ENCODE results near the gene LUZP4. TPM values are rescaled to one million over a fixed set of nuclear protein-coding genes. Genes with fewer than 3 reads are reported as not detected.
A peak's percentile ranks its signal among the peaks of the same experiment; 100 is the strongest.

Gene LUZP4
- total and polyA plus RNA-seq, 2 experiments from 2014 or later: not detected

DNA sequence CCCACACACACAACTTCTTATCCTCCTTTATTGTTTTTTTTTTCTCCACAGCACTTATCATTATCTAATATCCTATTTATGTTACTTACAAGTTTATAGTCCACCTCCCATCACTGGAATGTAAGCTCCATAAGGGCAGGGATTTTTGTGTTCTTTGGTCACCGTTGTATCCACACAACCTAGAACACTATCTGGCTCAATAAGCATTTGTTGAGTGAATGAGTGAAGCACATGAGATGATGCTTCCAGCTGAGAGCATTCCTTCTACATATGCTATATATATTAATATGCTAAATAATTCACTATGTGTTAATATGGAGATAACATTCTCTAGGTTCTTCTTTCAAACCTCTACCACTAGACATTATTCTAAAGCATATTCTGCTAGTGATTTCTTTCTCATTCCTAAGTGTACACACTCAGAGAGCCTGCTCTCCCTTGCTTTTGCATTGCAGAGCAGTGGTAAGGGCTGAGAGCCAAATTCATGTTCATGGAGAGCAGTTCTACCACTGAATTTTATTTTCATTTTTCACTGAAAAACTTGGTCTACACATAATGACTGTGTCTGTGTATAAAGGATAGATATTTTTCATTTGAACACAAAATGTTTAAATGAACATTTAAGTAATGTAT is 20.3 kb upstream of the LUZP4 start (continued):
- TF ChIP-seq, protein P1, sequence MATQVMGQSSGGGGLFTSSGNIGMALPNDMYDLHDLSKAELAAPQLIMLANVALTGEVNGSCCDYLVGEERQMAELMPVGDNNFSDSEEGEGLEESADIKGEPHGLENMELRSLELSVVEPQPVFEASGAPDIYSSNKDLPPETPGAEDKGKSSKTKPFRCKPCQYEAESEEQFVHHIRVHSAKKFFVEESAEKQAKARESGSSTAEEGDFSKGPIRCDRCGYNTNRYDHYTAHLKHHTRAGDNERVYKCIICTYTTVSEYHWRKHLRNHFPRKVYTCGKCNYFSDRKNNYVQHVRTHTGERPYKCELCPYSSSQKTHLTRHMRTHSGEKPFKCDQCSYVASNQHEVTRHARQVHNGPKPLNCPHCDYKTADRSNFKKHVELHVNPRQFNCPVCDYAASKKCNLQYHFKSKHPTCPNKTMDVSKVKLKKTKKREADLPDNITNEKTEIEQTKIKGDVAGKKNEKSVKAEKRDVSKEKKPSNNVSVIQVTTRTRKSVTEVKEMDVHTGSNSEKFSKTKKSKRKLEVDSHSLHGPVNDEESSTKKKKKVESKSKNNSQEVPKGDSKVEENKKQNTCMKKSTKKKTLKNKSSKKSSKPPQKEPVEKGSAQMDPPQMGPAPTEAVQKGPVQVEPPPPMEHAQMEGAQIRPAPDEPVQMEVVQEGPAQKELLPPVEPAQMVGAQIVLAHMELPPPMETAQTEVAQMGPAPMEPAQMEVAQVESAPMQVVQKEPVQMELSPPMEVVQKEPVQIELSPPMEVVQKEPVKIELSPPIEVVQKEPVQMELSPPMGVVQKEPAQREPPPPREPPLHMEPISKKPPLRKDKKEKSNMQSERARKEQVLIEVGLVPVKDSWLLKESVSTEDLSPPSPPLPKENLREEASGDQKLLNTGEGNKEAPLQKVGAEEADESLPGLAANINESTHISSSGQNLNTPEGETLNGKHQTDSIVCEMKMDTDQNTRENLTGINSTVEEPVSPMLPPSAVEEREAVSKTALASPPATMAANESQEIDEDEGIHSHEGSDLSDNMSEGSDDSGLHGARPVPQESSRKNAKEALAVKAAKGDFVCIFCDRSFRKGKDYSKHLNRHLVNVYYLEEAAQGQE (IDR thresholded peaks at IDR 0.05; ENCODE audit: unreplicated experiment): no peak
- TF ChIP-seq, protein P2, sequence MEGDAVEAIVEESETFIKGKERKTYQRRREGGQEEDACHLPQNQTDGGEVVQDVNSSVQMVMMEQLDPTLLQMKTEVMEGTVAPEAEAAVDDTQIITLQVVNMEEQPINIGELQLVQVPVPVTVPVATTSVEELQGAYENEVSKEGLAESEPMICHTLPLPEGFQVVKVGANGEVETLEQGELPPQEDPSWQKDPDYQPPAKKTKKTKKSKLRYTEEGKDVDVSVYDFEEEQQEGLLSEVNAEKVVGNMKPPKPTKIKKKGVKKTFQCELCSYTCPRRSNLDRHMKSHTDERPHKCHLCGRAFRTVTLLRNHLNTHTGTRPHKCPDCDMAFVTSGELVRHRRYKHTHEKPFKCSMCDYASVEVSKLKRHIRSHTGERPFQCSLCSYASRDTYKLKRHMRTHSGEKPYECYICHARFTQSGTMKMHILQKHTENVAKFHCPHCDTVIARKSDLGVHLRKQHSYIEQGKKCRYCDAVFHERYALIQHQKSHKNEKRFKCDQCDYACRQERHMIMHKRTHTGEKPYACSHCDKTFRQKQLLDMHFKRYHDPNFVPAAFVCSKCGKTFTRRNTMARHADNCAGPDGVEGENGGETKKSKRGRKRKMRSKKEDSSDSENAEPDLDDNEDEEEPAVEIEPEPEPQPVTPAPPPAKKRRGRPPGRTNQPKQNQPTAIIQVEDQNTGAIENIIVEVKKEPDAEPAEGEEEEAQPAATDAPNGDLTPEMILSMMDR (conservative IDR thresholded peaks at IDR 0.05; ENCODE audit: low read depth in 2 of 2): no peak

DNA sequence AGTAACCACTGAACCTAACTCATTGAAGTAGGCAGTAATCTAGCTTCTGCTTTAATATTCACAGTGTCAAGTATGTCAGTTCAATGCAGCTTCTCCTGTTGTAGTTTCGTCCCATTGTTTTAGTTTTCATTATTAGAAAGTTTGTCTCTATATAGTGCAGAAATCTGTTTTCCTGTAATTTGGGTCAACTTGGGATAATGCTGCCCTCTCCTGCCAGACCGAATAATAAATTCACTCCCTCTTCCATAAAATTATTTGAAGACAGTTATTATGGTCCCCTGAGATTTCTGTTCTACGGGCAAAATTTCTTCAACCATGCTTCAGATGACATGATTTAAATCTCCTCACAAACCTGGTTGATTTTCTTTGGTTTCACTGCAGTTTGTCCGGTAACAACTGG is 4.6 kb upstream of the LUZP4 start:
- Mint-ChIP-seq H3K27me3 (ENCODE audit: insufficient read depth, low read depth, poor library complexity) (no peaks in the 10 kb centered on the region), H3K4me1 (peaks cover 2% of the 10 kb centered on the region; the same call in 1 of the 3 replicates), H3K4me3 (no peak overlapping the region), H3K9me3 (no peaks in the 10 kb centered on the region; the same call in 2 of the 3 replicates), H3K36me3 (ENCODE audit: low read depth) (no peaks in the 10 kb centered on the region), H3K27ac (no peak overlapping the region)
- DNase-seq (ENCODE audit: low spot score) (no peak), ATAC-seq (no peak)
- no peak overlapping the region for H3K4me3 ChIP-seq
- TF ChIP-seq JUNB (IDR thresholded peaks at IDR 0.05; ENCODE audit: unreplicated experiment) (no peak), ZNF331 (CRISPR knock-in tag; IDR thresholded peaks at IDR 0.05; ENCODE audit: low read depth) (no peak), POLR2AphosphoS5 (IDR thresholded peaks at IDR 0.05; ENCODE audit: low read depth) (no peak), STAT1 (IDR thresholded peaks at IDR 0.05; ENCODE audit: unreplicated experiment) (no peak), ZNF114 (CRISPR knock-in tag; IDR thresholded peaks at IDR 0.05) (no peak), NANOG (IDR thresholded peaks at IDR 0.05; ENCODE audit: borderline replicate concordance) (no peak)
- TF ChIP-seq, protein P3, sequence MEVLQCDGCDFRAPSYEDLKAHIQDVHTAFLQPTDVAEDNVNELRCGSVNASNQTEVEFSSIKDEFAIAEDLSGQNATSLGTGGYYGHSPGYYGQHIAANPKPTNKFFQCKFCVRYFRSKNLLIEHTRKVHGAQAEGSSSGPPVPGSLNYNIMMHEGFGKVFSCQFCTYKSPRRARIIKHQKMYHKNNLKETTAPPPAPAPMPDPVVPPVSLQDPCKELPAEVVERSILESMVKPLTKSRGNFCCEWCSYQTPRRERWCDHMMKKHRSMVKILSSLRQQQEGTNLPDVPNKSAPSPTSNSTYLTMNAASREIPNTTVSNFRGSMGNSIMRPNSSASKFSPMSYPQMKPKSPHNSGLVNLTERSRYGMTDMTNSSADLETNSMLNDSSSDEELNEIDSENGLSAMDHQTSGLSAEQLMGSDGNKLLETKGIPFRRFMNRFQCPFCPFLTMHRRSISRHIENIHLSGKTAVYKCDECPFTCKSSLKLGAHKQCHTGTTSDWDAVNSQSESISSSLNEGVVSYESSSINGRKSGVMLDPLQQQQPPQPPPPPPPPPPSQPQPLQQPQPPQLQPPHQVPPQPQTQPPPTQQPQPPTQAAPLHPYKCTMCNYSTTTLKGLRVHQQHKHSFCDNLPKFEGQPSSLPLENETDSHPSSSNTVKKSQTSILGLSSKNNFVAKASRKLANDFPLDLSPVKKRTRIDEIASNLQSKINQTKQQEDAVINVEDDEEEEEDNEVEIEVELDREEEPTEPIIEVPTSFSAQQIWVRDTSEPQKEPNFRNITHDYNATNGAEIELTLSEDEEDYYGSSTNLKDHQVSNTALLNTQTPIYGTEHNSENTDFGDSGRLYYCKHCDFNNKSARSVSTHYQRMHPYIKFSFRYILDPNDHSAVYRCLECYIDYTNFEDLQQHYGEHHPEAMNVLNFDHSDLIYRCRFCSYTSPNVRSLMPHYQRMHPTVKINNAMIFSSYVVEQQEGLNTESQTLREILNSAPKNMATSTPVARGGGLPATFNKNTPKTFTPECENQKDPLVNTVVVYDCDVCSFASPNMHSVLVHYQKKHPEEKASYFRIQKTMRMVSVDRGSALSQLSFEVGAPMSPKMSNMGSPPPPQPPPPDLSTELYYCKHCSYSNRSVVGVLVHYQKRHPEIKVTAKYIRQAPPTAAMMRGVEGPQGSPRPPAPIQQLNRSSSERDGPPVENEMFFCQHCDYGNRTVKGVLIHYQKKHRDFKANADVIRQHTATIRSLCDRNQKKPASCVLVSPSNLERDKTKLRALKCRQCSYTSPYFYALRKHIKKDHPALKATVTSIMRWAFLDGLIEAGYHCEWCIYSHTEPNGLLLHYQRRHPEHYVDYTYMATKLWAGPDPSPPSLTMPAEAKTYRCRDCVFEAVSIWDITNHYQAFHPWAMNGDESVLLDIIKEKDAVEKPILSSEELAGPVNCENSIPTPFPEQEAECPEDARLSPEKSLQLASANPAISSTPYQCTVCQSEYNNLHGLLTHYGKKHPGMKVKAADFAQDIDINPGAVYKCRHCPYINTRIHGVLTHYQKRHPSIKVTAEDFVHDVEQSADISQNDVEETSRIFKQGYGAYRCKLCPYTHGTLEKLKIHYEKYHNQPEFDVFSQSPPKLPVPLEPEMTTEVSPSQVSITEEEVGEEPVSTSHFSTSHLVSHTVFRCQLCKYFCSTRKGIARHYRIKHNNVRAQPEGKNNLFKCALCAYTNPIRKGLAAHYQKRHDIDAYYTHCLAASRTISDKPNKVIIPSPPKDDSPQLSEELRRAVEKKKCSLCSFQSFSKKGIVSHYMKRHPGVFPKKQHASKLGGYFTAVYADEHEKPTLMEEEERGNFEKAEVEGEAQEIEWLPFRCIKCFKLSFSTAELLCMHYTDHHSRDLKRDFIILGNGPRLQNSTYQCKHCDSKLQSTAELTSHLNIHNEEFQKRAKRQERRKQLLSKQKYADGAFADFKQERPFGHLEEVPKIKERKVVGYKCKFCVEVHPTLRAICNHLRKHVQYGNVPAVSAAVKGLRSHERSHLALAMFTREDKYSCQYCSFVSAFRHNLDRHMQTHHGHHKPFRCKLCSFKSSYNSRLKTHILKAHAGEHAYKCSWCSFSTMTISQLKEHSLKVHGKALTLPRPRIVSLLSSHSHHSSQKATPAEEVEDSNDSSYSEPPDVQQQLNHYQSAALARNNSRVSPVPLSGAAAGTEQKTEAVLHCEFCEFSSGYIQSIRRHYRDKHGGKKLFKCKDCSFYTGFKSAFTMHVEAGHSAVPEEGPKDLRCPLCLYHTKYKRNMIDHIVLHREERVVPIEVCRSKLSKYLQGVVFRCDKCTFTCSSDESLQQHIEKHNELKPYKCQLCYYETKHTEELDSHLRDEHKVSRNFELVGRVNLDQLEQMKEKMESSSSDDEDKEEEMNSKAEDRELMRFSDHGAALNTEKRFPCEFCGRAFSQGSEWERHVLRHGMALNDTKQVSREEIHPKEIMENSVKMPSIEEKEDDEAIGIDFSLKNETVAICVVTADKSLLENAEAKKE (CRISPR knock-in tag; IDR thresholded peaks at IDR 0.05): no peak
- TF ChIP-seq, protein P2 (conservative IDR thresholded peaks at IDR 0.05; ENCODE audit: low read depth in 2 of 2): peak in 1 of 2 experiments; percentile 12; a peak in 1 of 4 replicates
- no peaks in the 10 kb centered on the region for H3K4me1 ChIP-seq (ENCODE audit: insufficient read depth)
- no peak overlapping the region for H3K4me2 ChIP-seq
- no peaks in the 10 kb centered on the region for H3F3A ChIP-seq (replicated peaks; ENCODE audit: low read depth)
- no peaks in the 10 kb centered on the region for H3K36me3 ChIP-seq (ENCODE audit: insufficient read depth)
- H3K27me3 ChIP-seq (ENCODE audit: insufficient read depth): no peaks in the 10 kb centered on the region
- no peaks in the 10 kb centered on the region for H4K20me1 ChIP-seq (replicated peaks; ENCODE audit: insufficient read depth)
- H3K9me2 ChIP-seq (ENCODE audit: insufficient read depth): no peaks in the 10 kb centered on the region
- H3K79me2 ChIP-seq (replicated peaks; ENCODE audit: insufficient read depth): no peaks in the 10 kb centered on the region
- no peak overlapping the region for H2AFZ ChIP-seq
- H3K27ac ChIP-seq (ENCODE audit: low read depth): no peak overlapping the region
